Parathyroid adenoma (tissue), 2 donors: ENCODE measurements around the gene KIF17.

Experiments used
- H2AFZ ChIP-seq: fragments of 300-600 bp; sonication (generic); one replicate; pipeline ENCODE4 v1.7.0; 2017; ENCODE audit warnings: antibody characterized with exemption, mild to moderate bottlenecking
- H3K27ac ChIP-seq: fragments of 300-600 bp; sonication (generic); one replicate; pipeline ENCODE4 v1.7.0; 2017
- H3K27me3 ChIP-seq: fragments of 300-600 bp; sonication (generic); one replicate; pipeline ENCODE4 v1.7.0; 2017; ENCODE audit warnings: low read length; ENCODE audit not compliant: control insufficient read depth, insufficient read depth
- H3K36me3 ChIP-seq: fragments of 300-600 bp; sonication (generic); one replicate; pipeline ENCODE4 v1.7.0; 2017; ENCODE audit warnings: low read length; ENCODE audit not compliant: control insufficient read depth, insufficient read depth
- H3K4me1 ChIP-seq: fragments of 300-600 bp; sonication (generic); one replicate; pipeline ENCODE4 v1.7.0; 2017; ENCODE audit warnings: control low read depth
- H3K4me2 ChIP-seq: fragments of 300-600 bp; sonication (generic); one replicate; pipeline ENCODE4 v1.7.0; 2017; ENCODE audit warnings: low read length
- H3K4me3 ChIP-seq: fragments of 300-600 bp; sonication (generic); one replicate; pipeline ENCODE4 v1.7.0; 2017; ENCODE audit warnings: low read depth, low read length
- H3K79me2 ChIP-seq: fragments of 300-600 bp; sonication (generic); one replicate; pipeline ENCODE4 v1.7.0; 2017; ENCODE audit warnings: control low read depth
- H3K9ac ChIP-seq: fragments of 300-600 bp; sonication (generic); one replicate; pipeline ENCODE4 v1.7.0; 2017; ENCODE audit warnings: mild to moderate bottlenecking
- H3K9me3 ChIP-seq: fragments of 300-600 bp; sonication (generic); one replicate; pipeline ENCODE4 v1.7.0; 2017; ENCODE audit warnings: low read length; ENCODE audit not compliant: control insufficient read depth
- TF ChIP-seq, protein P1 (sequence below): fragments of 300-600 bp; sonication (generic); IDR thresholded peaks from one replicate; pipeline ENCODE4 v1.7.0; 2017; ENCODE audit warnings: antibody characterized with exemption, mild to moderate bottlenecking
- donor health status: primary hyperparathyroidism.

KIF17 gene

GRCh38 chr1:20657024-20657423, 60.8 kb downstream of the KIF17 start:
- TF ChIP-seq, protein P1, sequence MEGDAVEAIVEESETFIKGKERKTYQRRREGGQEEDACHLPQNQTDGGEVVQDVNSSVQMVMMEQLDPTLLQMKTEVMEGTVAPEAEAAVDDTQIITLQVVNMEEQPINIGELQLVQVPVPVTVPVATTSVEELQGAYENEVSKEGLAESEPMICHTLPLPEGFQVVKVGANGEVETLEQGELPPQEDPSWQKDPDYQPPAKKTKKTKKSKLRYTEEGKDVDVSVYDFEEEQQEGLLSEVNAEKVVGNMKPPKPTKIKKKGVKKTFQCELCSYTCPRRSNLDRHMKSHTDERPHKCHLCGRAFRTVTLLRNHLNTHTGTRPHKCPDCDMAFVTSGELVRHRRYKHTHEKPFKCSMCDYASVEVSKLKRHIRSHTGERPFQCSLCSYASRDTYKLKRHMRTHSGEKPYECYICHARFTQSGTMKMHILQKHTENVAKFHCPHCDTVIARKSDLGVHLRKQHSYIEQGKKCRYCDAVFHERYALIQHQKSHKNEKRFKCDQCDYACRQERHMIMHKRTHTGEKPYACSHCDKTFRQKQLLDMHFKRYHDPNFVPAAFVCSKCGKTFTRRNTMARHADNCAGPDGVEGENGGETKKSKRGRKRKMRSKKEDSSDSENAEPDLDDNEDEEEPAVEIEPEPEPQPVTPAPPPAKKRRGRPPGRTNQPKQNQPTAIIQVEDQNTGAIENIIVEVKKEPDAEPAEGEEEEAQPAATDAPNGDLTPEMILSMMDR: no peak
- no peak overlapping the region for H2AFZ ChIP-seq
- no peak overlapping the region for H3K4me2 ChIP-seq
- no peaks in the 10 kb centered on the region for H3K4me1 ChIP-seq
- no peak overlapping the region for H3K4me3 ChIP-seq
- H3K9me3 ChIP-seq: no peaks in the 10 kb centered on the region
- H3K79me2 ChIP-seq: peaks cover 19% of the 10 kb centered on the region
- no peak overlapping the region for H3K9ac ChIP-seq
- H3K36me3 ChIP-seq: no peaks in the 10 kb centered on the region
- H3K27me3 ChIP-seq: no peaks in the 10 kb centered on the region
- no peak overlapping the region for H3K27ac ChIP-seq

- Histone ChIP-seq H3K27ac (no peak overlapping the region), H2AFZ (no peak overlapping the region), H3K4me1 (no peaks in the 10 kb centered on the region), H3K9me3 (no peaks in the 10 kb centered on the region), H3K9ac (no peak overlapping the region), H3K36me3 (no peaks in the 10 kb centered on the region), H3K27me3 (no peaks in the 10 kb centered on the region), H3K4me3 (no peak overlapping the region), H3K79me2 (peaks cover 3% of the 10 kb centered on the region), H3K4me2 (no peak overlapping the region)
- TF ChIP-seq, protein P1: no peak
Observed at GRCh38 chr1:20654104-20654690, 63.6 kb downstream of the KIF17 start.

DNA sequence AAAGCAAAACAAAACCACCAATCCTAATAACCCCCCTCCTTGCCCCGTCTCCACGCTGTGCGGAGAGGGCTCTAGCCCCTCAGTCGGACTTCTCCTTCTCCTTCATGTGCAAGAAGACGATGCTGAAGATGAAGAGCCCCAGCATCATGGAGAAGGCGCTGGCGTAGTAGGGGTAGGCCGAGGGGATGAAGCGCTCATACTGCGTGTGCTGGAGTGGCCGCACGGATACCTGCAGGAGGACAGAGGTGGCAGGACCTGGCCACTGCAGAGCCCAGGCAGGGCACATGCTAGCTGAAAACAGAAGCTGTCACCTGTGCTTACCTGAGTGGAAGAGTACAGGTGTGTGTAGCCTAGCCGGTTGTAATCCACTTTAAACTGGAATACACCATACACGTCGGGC, 65.5 kb downstream of the KIF17 start:
- H3K9ac ChIP-seq: no peak overlapping the region
- H3K4me2 ChIP-seq: no peak overlapping the region
- no peaks in the 10 kb centered on the region for H3K79me2 ChIP-seq
- no peaks in the 10 kb centered on the region for H3K4me1 ChIP-seq
- H3K9me3 ChIP-seq: no peaks in the 10 kb centered on the region
- H3K27ac ChIP-seq: no peak overlapping the region
- no peak overlapping the region for H3K4me3 ChIP-seq
- no peaks in the 10 kb centered on the region for H3K36me3 ChIP-seq
- TF ChIP-seq, protein P1: no peak
- no peaks in the 10 kb centered on the region for H3K27me3 ChIP-seq
- no peak overlapping the region for H2AFZ ChIP-seq

DNA sequence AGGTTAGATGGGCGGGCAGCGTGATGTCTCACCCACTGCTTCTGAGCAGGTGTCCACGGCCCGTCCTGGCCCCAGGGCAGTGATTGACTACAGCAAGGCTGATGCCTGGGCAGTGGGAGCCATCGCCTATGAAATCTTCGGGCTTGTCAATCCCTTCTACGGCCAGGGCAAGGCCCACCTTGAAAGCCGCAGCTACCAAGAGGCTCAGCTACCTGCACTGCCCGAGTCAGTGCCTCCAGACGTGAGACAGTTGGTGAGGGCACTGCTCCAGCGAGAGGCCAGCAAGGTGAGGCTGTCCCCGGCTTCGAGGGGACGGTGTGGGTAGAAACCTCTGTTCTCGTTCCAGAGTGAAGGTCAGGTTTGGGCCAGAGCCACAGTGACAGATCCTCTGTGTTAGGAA, 68.9 kb downstream of the KIF17 start:
- no peaks in the 10 kb centered on the region for H3K79me2 ChIP-seq
- H3K27ac ChIP-seq: no peak overlapping the region
- no peak overlapping the region for H3K9ac ChIP-seq
- no peak overlapping the region for H3K4me3 ChIP-seq
- no peaks in the 10 kb centered on the region for H3K27me3 ChIP-seq
- H3K36me3 ChIP-seq: no peaks in the 10 kb centered on the region
- H2AFZ ChIP-seq: no peak overlapping the region
- no peaks in the 10 kb centered on the region for H3K4me1 ChIP-seq
- H3K9me3 ChIP-seq: no peaks in the 10 kb centered on the region
- H3K4me2 ChIP-seq: no peak overlapping the region
- TF ChIP-seq, protein P1: no peak

DNA sequence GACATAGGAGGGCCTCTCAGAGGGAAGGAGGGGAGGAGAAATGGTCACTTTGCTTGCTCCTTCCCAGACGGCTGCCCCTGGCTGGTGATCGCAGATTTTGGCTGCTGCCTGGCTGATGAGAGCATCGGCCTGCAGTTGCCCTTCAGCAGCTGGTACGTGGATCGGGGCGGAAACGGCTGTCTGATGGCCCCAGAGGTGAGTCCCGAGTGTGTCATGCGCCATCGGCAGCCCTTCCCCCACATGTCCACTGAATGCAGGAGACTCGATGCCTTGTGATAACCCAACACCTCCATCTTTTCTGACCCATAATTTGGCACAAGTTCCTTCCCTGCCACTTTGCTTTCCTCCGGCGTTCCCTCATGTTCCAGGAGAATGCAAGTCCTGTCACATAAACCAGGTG, 69.4 kb downstream of the KIF17 start:
- H3K9ac ChIP-seq: no peak overlapping the region
- no peaks in the 10 kb centered on the region for H3K36me3 ChIP-seq

More for the DNA sequence above, 69.4 kb downstream of the KIF17 start:
- H3K4me2 ChIP-seq: no peak overlapping the region
- H2AFZ ChIP-seq: no peak overlapping the region
- no peaks in the 10 kb centered on the region for H3K9me3 ChIP-seq
- TF ChIP-seq, protein P1: no peak
- no peak overlapping the region for H3K27ac ChIP-seq
- H3K4me3 ChIP-seq: no peak overlapping the region
- H3K4me1 ChIP-seq: no peaks in the 10 kb centered on the region
- no peaks in the 10 kb centered on the region for H3K79me2 ChIP-seq
- H3K27me3 ChIP-seq: no peaks in the 10 kb centered on the region
